ENCODE measurements around the gene AGAP1. TPM values are rescaled to one million over a fixed set of nuclear protein-coding genes. Genes with fewer than 3 reads are reported as not detected.

The AGAP1 gene
- total RNA-seq, 2 donors from 2014 or later = 19.1 to 20.8 TPM

DNA sequence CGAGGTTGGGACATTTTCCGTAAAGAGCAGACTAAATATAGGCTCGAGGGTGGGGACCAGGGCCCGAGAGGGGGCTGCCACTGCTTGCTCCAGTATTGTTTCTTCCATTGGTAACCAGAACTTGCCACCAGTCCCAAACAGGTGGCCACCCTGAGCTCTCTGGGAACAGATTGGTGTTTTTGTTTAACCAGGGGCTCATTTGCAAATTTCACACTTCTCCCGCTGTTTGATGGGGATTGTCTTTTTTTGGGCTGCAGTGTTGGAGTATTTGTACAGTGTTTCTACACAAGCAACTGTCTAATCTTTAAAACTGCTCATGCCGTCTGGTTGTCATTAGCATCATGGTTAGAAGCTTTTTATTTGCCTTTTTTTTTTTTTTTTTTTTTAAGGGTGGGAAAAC lies 8.5 kb downstream of the AGAP1 start:
- H3K4me1 ChIP-seq (ENCODE audit: control insufficient read depth in 1 of 2, low read depth in 2 of 2) = peaks cover 0 to 2% of the 10 kb centered on the region in 2 donors
- no peak for TF ChIP-seq CTCF (IDR thresholded peaks at IDR 0.05)
- H3K36me3 ChIP-seq = no peaks in the 10 kb centered on the region
- no peaks in the 10 kb centered on the region for H3K9me3 ChIP-seq
- H3K4me3 ChIP-seq = no peak overlapping the region
- ATAC-seq (ENCODE audit: insufficient number of reproducible peaks, low FRiP score, low read depth) (no peak), DNase-seq (ENCODE audit: low spot score) (no peak)
- H3K27me3 ChIP-seq (replicated peaks; ENCODE audit: insufficient read depth) = no peaks in the 10 kb centered on the region
- no peak overlapping the region for H3K27ac ChIP-seq

- no peaks in the 10 kb centered on the region for H3K27me3 ChIP-seq (replicated peaks; ENCODE audit: insufficient read depth)
- peaks cover 0 to 2% of the 10 kb centered on the region in 2 donors for H3K4me1 ChIP-seq (ENCODE audit: control insufficient read depth in 1 of 2, low read depth in 2 of 2)
- H3K4me3 ChIP-seq = no peak overlapping the region
- ATAC-seq (ENCODE audit: insufficient number of reproducible peaks, low FRiP score, low read depth) = no peak
- no peaks in the 10 kb centered on the region for H3K9me3 ChIP-seq
- no peak for TF ChIP-seq CTCF (IDR thresholded peaks at IDR 0.05)
- no peak overlapping the region for H3K27ac ChIP-seq
- no peaks in the 10 kb centered on the region for H3K36me3 ChIP-seq
- no peak for DNase-seq (ENCODE audit: low spot score)
Observed at GRCh38 chr2:235504441-235505180, 10.8 kb downstream of the AGAP1 start.

DNA sequence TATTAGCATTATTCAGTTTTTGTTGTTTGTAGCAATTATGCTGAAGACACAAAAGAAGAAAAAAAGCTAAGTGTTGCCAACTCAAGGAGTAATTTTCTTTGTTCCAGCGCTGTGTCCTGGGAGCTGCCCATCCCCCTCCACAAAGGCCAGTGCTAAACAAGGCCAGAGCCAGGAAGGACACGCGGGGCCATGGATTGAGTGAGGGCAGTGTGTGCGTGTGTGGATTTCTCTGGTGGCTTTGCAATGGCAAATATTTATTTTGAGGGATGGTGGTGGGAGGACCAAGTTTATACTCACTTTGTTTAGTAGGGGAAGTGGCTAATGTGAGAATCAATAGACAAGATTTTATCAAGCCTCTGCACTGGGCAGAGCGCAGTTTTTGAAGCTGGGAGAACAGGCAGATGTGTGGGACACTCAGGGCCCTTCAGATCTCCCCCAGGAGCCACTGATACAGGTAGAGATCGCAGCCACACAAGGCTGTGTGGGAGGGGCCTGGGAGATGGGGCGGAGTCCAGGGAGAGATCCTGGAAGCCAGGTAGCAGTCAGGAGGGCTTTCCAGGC lies 11.4 kb downstream of the AGAP1 start:
- TF ChIP-seq CTCF (IDR thresholded peaks at IDR 0.05) = no peak
- ATAC-seq (ENCODE audit: insufficient number of reproducible peaks, low FRiP score, low read depth) (no peak), DNase-seq (ENCODE audit: low spot score) (no peak)
- Histone ChIP-seq H3K27ac (no peak overlapping the region), H3K4me3 (no peak overlapping the region), H3K9me3 (no peaks in the 10 kb centered on the region), H3K27me3 (replicated peaks; ENCODE audit: insufficient read depth) (no peaks in the 10 kb centered on the region), H3K36me3 (no peaks in the 10 kb centered on the region), H3K4me1 (ENCODE audit: control insufficient read depth in 1 of 2, low read depth in 2 of 2) (peaks cover 0 to 2% of the 10 kb centered on the region in 2 donors)

GRCh38 chr2:235506291-235506996 lies 12.6 kb downstream of the AGAP1 start:
- ATAC-seq (ENCODE audit: insufficient number of reproducible peaks, low FRiP score, low read depth) (no peak), DNase-seq (ENCODE audit: low spot score) (no peak)
- Histone ChIP-seq H3K4me1 (ENCODE audit: control insufficient read depth in 1 of 2, low read depth in 2 of 2) (peaks cover 5 to 6% of the 10 kb centered on the region in 2 donors), H3K9me3 (no peaks in the 10 kb centered on the region), H3K36me3 (no peaks in the 10 kb centered on the region), H3K4me3 (no peak overlapping the region), H3K27ac (no peak overlapping the region), H3K27me3 (replicated peaks; ENCODE audit: insufficient read depth) (no peaks in the 10 kb centered on the region)
- no peak for TF ChIP-seq CTCF (IDR thresholded peaks at IDR 0.05)

DNA sequence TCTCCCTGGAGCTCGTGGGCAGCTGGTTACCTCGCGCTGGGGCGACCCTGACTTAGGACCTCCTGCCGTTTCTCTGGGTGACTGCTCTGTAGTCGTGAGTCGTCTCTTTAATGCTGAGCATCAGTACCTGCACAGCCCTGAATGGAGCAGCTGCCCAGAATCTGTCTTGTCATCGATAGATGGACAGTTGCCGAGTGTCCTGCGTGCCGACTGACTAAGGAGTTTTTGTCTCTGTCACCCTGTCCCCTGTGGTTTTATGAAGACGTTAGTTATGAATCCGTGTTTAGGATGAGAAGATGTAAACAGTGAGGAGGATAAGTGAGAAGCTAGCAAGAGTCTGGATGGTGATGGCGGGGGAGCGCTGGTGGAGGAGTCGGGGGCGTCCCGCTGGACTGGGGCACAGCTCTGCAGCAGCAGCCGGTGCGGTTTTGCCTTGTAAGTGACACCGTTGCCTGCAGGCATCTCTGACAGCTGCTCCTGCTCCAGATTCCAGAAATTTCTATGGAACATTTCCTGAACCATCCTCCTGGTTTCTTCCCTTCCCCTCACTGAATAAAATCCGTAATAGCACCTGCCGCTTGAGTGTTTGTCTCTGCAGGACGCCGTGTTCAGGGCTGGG lies 13.3 kb downstream of the AGAP1 start:
- Histone ChIP-seq H3K36me3 (no peaks in the 10 kb centered on the region), H3K27ac (no peak overlapping the region), H3K4me1 (ENCODE audit: control insufficient read depth in 1 of 2, low read depth in 2 of 2) (peaks cover 4 to 5% of the 10 kb centered on the region in 2 donors), H3K27me3 (replicated peaks; ENCODE audit: insufficient read depth) (no peaks in the 10 kb centered on the region), H3K4me3 (no peak overlapping the region), H3K9me3 (no peaks in the 10 kb centered on the region)
- ATAC-seq (ENCODE audit: insufficient number of reproducible peaks, low FRiP score, low read depth) (no peak), DNase-seq (ENCODE audit: low spot score) (no peak)
- TF ChIP-seq CTCF (IDR thresholded peaks at IDR 0.05) = no peak

Data from thoracic aorta (tissue), 2 donors.